Vagina (tissue), 2 donors: Measurements from ENCODE around the gene EP300. TPM values are rescaled to one million over a fixed set of nuclear protein-coding genes. Genes with fewer than 3 reads are reported as not detected.

Experiments
- DNase-seq, 2 donors: peaks; one replicate each; pipeline ENCODE4 v3.0.0-alpha.2; 2017; ENCODE audit errors: extremely low spot score in 2 of 2
- H3K27ac ChIP-seq: fragments of 200-600 bp; sonication (generic); one replicate; pipeline ENCODE4 v1.5.1; 2019
- H3K27me3 ChIP-seq: fragments of 200-600 bp; sonication (generic); one replicate; pipeline ENCODE4 v1.5.1; 2019
- H3K36me3 ChIP-seq, 2 donors: fragments of 200-600 bp; sonication (generic); one replicate each; pipeline ENCODE4 v1.5.1; 2017 to 2019
- H3K4me1 ChIP-seq: fragments of 200-600 bp; sonication (generic); one replicate; pipeline ENCODE4 v1.5.1; 2019
- H3K4me3 ChIP-seq, 2 donors: fragments of 200-600 bp; sonication (generic); 1 replicate in 1 of 2; 2 replicates in 1 of 2; pipeline ENCODE4 v1.5.1; 2016 to 2019
- H3K9me3 ChIP-seq: fragments of 200-600 bp; sonication (generic); one replicate; pipeline ENCODE4 v1.5.1; 2019
- POLR2A ChIP-seq, 2 donors: fragments of 450-650 bp; IDR thresholded peaks; one replicate each; pipeline ENCODE4 v1.6.1; 2017; ENCODE audit warnings: antibody characterized with exemption in 2 of 2, mild to moderate bottlenecking in 2 of 2, moderate library complexity in 2 of 2
- POLR2AphosphoS5 ChIP-seq, 2 donors: sonication (generic); formaldehyde crosslinking; IDR thresholded peaks; one replicate each; pipeline ENCODE4 v1.9.0; 2017; ENCODE audit warnings: antibody characterized with exemption in 2 of 2, mild to moderate bottlenecking in 2 of 2, low read depth in 1 of 2; ENCODE audit not compliant: insufficient read depth in 1 of 2
- intact Hi-C: fragments of 100-400 bp; cut with DNase I; formaldehyde crosslinking; loops from one replicate; pipeline ENCODE4 v1.15.1; 2023
- total RNA-seq: library from RNA; depleted of rRNA; stranded (reverse); fragments of >200 nt; gene quantifications from one replicate; pipeline ENCODE4 v1.2.3, GENCODE V29; 2016
- TF ChIP-seq, protein P1 (sequence below), 3 experiments: fragments of 450-650 bp in 2 of 3; fragments of 200-600 bp in 1 of 3; sonication (generic) in 1 of 3; IDR thresholded peaks; one replicate each; pipeline ENCODE4 v1.5.1; 2017 to 2019; ENCODE audit warnings: antibody characterized with exemption in 3 of 3, mild to moderate bottlenecking in 2 of 3, moderate library complexity in 2 of 3

The EP300 gene
- total RNA-seq, 1 donor from 2014 or later, result 99.9 TPM

DNA sequence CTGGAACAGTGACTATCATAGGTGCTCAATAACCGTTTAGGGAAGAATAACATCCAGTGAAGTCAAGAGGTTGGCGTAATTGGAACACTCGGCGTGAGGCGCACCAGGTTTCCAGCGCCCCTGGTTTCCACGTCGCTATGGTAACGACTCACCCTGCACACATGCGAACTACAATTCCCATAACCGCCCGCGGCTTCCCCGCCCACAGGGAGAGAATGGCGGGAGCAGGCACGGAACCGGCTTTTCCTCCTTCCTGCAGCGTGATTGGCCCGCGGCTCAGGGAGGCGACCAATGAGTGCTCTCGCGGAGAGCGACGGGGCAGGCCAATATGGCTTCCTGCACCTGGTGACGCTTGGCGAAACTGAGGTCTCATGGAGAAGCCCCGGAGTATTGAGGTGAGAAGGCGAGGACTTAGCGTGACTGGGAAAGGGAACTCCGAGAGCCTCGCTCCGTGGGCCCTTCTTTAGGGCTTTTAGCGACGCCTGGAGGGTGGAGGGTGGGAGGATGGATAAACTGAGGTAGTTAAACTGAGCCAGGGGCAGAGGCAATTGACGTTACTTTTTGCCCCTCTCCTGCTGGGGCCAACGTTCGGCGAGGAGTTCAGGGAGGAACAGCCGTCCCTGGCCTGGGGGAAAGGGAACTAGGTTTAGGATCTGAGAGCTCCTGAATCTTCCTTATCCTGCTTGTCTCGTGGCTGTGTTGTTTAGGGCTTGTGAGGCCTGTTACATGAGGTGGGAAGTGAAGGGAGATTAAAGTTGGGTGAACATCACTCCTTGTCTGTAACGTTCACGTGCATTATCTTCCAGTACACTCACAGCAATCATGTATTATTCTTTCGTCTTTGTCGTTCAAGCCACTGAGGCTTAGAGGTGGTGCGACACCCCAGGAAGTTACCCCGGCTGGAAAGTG, 112.9 kb downstream of the EP300 start, which contains the start of gene L3MBTL2:
Gene L3MBTL2, plus strand, starts transcription at position 321 of the 909 bp plus-strand sequence. Its CDS starts 51 bp downstream, at position 372.
- intact Hi-C loops, result no loop called here
- peaks cover 0 to 4% of the 10 kb centered on the region in 2 donors for H3K36me3 ChIP-seq
- peaks cover 10% of the 10 kb centered on the region for H3K4me1 ChIP-seq
- peak within 1 kb of the TSS; percentile 65 to 67 for H3K4me3 ChIP-seq
- H3K27me3 ChIP-seq, result no peaks in the 10 kb centered on the region
- peak; percentile 98 for DNase-seq
- TF ChIP-seq, protein P1, sequence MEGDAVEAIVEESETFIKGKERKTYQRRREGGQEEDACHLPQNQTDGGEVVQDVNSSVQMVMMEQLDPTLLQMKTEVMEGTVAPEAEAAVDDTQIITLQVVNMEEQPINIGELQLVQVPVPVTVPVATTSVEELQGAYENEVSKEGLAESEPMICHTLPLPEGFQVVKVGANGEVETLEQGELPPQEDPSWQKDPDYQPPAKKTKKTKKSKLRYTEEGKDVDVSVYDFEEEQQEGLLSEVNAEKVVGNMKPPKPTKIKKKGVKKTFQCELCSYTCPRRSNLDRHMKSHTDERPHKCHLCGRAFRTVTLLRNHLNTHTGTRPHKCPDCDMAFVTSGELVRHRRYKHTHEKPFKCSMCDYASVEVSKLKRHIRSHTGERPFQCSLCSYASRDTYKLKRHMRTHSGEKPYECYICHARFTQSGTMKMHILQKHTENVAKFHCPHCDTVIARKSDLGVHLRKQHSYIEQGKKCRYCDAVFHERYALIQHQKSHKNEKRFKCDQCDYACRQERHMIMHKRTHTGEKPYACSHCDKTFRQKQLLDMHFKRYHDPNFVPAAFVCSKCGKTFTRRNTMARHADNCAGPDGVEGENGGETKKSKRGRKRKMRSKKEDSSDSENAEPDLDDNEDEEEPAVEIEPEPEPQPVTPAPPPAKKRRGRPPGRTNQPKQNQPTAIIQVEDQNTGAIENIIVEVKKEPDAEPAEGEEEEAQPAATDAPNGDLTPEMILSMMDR (IDR thresholded peaks at IDR 0.05), result no peak
- TF ChIP-seq POLR2A (IDR thresholded peaks at IDR 0.05) (no peak), POLR2AphosphoS5 (IDR thresholded peaks at IDR 0.05; ENCODE audit: insufficient read depth in 1 of 2, low read depth in 1 of 2) (peak; percentile 86 to 98)
- H3K9me3 ChIP-seq, result no peaks in the 10 kb centered on the region
- no peak within 1 kb of the TSS for H3K27ac ChIP-seq

DNA sequence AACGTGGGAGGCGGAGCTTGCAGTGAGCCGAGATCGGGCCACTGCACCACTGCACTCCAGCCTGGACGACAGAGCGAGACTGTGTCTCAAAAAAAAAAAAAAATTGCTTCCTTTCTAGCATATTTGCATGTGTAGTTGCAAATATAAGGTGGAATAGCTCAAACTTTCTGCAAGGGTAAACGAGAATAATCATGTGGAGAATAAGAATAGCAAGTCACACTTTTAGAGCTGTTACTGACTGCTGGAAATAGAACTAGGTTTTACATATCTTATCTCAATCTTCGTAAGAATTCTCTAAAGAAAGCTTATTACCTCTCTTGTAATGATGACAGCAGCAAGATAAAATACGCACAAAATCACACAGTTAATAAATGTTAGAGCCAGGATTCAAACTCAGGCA, 114.3 kb downstream of the EP300 start:
- Histone ChIP-seq H3K4me1 (peaks cover 10% of the 10 kb centered on the region), H3K9me3 (no peaks in the 10 kb centered on the region), H3K36me3 (peaks cover 0 to 4% of the 10 kb centered on the region in 2 donors), H3K27me3 (no peaks in the 10 kb centered on the region), H3K27ac (no peak overlapping the region), H3K4me3 (no peak overlapping the region)
- TF ChIP-seq POLR2AphosphoS5 (IDR thresholded peaks at IDR 0.05; ENCODE audit: insufficient read depth in 1 of 2, low read depth in 1 of 2) (no peak), POLR2A (IDR thresholded peaks at IDR 0.05) (no peak)
- TF ChIP-seq, protein P1 (IDR thresholded peaks at IDR 0.05), result no peak
- intact Hi-C loops, result no loop called here
- no peak for DNase-seq

DNA sequence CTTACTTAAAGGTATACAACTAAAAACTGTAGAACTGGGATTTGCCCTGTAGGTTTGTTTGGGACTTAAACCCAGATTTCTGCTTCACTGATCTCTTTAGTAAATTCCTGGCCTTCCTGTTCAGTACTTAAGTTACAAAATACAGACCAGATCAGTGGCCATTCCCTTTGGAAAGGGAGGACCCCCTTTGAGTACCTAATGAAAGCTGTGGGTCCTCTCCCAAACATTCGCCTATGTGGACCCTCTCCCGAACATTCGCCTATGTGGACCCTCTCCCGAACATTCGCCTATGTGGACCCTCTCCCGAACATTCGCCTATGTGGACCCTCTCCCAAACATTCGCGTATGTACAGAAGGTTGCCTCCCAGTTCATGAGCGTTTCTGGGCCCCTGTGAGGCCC, 123.0 kb downstream of the EP300 start:
- intact Hi-C loops, result no loop called here
- H3K27me3 ChIP-seq, result no peaks in the 10 kb centered on the region
- H3K4me3 ChIP-seq, result no peak overlapping the region
- TF ChIP-seq POLR2AphosphoS5 (IDR thresholded peaks at IDR 0.05; ENCODE audit: insufficient read depth in 1 of 2, low read depth in 1 of 2) (no peak), POLR2A (IDR thresholded peaks at IDR 0.05) (no peak)
- TF ChIP-seq, protein P1 (IDR thresholded peaks at IDR 0.05), result no peak
- no peak for DNase-seq
- peaks cover 0 to 28% of the 10 kb centered on the region in 2 donors for H3K36me3 ChIP-seq
- H3K9me3 ChIP-seq, result no peaks in the 10 kb centered on the region
- H3K4me1 ChIP-seq, result peaks cover 19% of the 10 kb centered on the region
- no peak overlapping the region for H3K27ac ChIP-seq

DNA sequence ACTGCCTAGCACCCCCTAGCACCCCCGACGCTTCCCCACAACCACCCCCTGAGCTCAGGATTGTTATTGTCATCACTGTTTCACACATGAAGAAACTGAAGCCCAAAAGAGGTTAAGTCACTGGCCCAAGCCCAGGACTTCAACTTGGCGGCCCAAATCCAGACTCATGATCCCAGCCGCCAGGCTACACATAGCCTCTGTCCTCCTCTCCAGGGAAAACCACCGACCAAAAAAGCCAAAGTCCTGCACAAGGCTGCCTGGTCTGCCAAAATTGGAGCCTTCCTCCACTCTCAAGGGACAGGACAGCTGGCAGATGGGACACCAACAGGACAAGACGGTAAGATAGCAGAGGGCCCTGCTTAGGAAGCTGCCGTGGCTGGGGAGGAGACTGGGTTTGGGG, 123.5 kb downstream of the EP300 start:
- intact Hi-C loops, result no loop called here
- Histone ChIP-seq H3K4me3 (no peak overlapping the region), H3K4me1 (peaks cover 19% of the 10 kb centered on the region), H3K27me3 (no peaks in the 10 kb centered on the region), H3K9me3 (no peaks in the 10 kb centered on the region), H3K36me3 (peaks cover 0 to 32% of the 10 kb centered on the region in 2 donors), H3K27ac (no peak overlapping the region)
- TF ChIP-seq POLR2AphosphoS5 (IDR thresholded peaks at IDR 0.05; ENCODE audit: insufficient read depth in 1 of 2, low read depth in 1 of 2), result no peak
- DNase-seq, result no peak

DNA sequence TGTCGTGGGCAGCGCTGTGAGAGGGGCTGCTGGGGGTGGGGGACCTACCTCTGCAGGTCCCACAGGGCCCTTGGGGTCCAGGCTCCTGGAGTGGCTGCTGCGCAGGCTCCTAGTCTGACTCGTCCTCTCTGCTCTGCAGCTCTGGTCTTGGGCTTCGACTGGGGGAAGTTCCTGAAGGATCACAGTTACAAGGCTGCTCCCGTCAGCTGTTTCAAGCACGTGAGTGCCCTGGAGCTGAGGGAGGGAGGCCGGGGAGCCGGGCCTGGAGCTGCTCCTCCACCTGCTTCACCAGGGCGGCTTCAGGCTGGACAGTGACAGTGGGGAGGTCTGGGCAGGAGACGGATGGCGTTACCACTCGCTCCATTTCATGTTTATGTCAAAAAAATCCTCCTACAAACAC, 124.6 kb downstream of the EP300 start:
- peaks cover 4 to 41% of the 10 kb centered on the region in 2 donors for H3K36me3 ChIP-seq
- peak overlapping the region; percentile 53 for H3K27ac ChIP-seq
- H3K4me1 ChIP-seq, result peaks cover 19% of the 10 kb centered on the region
- no peak for TF ChIP-seq POLR2A (IDR thresholded peaks at IDR 0.05)
- no peak for TF ChIP-seq POLR2AphosphoS5 (IDR thresholded peaks at IDR 0.05; ENCODE audit: insufficient read depth in 1 of 2, low read depth in 1 of 2)
- TF ChIP-seq, protein P1 (IDR thresholded peaks at IDR 0.05), result no peak
- no peaks in the 10 kb centered on the region for H3K9me3 ChIP-seq
- intact Hi-C loops, result no loop called here
- H3K27me3 ChIP-seq, result no peaks in the 10 kb centered on the region
- DNase-seq, result no peak
- no peak overlapping the region for H3K4me3 ChIP-seq
